HG03457 (cell line): ENCODE data around the gene CASZ1.

ENCODE experiments used
- ATAC-seq: cut with Tn5 transposase; IDR thresholded peaks from one replicate; pipeline ENCODE4 v1.9.1; 2021; ENCODE audit warnings: moderate number of reproducible peaks; ENCODE audit not compliant: unreplicated experiment

The CASZ1 gene

DNA sequence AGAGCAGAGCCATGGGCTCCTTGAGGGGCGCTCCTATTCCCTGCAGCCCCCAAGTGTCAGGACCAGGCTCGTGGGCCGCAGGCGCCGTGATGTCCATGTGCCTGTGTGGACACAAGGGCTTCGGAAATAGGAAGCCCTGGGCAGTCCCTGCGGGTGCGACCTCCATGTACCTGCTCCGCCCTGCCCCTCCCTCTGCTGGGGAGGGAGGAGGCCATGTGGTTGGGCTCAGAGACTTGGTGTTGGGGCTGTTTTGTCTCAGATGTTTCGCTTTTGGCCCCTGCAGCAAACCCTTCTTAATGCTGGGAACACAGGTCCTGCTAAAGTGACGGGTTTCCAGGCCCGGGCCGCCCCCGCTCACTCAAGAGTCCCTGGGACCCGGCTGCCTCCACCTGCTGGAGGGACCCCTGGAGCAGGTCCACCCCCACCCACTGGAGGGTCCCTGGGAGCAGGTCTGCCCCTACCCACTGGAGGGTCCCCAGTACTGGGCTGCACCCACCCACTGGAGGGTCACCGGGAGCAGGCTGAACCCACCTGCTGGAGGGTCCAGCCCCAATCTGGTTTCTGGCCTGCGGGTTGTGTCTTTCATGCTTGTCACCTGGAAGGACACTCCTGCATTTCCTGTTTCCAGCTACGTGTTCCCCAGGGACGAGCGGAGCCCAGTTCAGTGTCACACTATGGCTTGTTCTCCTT lies 165.2 kb downstream of the CASZ1 start:
- no peak for ATAC-seq

- ATAC-seq: no peak
Measured at GRCh38 chr1:10630661-10631120, 165.8 kb downstream of the CASZ1 start.

- no peak for ATAC-seq
Measured at GRCh38 chr1:10629816-10630571, 166.5 kb downstream of the CASZ1 start.

- ATAC-seq: no peak
Measured at GRCh38 chr1:10629091-10629815, 167.2 kb downstream of the CASZ1 start.

DNA sequence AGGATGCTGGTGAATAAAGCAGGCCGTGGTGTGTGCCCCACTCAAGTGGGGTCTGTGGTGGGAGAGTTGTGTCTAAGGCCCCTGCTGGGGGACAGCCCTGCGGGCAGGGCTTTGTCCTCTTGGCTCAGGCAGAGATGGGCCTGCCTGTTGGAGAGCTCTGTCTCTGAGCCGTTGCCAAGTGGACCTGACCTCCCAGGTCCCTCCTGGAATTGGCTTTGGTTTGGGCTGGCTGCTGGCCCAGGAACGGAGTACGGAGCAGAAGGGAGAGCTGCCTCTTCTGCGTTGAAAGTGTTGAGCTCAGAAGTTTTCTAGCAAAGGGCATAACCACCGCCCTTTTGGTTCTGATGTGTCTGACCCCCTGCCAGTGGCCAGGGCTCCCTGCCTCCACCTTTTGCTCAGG lies 167.8 kb downstream of the CASZ1 start:
- ATAC-seq: no peak

- ATAC-seq: no peak
Measured at GRCh38 chr1:10626791-10627410, 169.5 kb downstream of the CASZ1 start.

- ATAC-seq: no peak
Measured at GRCh38 chr1:10626131-10626731, 170.2 kb downstream of the CASZ1 start.

- no peak for ATAC-seq
Measured at GRCh38 chr1:10625554-10625953, 170.9 kb downstream of the CASZ1 start.

- ATAC-seq: no peak
Measured at GRCh38 chr1:10625076-10625475, 171.4 kb downstream of the CASZ1 start.

GRCh38 chr1:10624256-10625050 lies 172.0 kb downstream of the CASZ1 start:
- no peak for ATAC-seq

GRCh38 chr1:10623686-10624145 lies 172.7 kb downstream of the CASZ1 start:
- ATAC-seq: no peak

GRCh38 chr1:10622910-10623685 lies 173.3 kb downstream of the CASZ1 start:
- ATAC-seq: no peak

- no peak for ATAC-seq
Measured at GRCh38 chr1:10621906-10622305, 174.5 kb downstream of the CASZ1 start.

DNA sequence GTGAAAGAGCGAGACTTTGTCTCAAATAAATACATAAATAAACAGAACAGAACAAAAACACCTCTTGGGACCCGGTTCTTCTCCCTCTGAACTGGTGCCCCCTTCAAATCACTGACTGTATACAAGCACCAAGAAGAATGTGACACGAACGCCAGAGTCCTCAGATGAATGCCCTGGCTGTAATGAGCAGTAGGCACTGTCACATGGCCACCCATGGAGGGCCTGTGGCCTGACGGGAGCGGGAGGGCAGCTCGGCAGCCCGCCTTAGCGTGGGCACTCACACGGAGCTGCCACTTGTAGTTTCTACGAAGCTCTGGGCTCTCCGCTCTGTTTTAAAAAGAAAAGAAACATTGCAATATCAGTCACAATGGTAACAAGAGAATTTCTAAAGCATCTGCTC lies 175.7 kb downstream of the CASZ1 start:
- no peak for ATAC-seq

- ATAC-seq: no peak
Measured at GRCh38 chr1:10617931-10618885, 178.2 kb downstream of the CASZ1 start.

DNA sequence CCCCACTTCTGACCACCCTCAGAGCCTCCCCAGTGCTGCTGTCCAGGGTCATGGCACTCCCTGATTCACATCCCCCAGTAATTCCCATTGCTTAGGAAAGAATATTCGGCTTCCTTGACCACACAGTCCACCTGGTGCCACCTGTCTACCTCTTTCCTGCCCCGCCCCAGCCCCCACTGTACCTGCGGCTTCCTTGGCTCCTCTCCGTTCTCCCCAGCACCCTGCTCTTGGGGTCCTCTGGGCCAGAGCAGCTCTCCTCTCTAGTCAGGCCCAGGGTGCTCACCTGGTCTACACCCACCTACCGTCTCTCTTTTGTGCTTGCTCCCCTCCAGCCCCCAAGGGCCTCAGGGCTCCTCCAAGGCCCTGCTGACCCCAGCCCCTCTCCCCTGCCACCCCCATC lies 179.1 kb downstream of the CASZ1 start:
- ATAC-seq: no peak

DNA sequence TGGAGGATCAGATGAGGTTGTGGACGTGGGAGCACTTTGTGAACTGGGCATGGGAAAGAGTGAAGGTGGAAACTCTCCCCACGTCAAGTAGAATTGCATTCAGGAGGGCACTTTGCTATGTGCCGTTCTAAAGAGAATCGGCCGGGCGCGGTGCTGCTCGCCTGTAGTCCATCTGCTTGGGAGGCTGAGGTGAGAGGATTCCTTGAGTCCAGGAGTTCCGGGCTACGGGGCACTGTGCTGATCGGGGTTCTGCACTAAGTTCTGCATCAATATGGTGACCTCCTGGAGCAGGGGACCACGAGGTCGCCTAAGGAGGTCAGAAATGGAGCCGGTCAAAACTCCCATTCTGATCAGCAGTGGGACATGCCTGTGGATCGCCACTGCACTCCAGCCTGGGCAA lies 179.8 kb downstream of the CASZ1 start:
- no peak for ATAC-seq
